Activated CD8-positive, alpha-beta memory T cell treated with anti-CD3 and anti-CD28 coated beads for 48 hours (primary cell): ENCODE results near the gene NUCB1.
A peak's percentile ranks its signal among the peaks of the same experiment; 100 is the strongest.

ENCODE experiments used
- DNase-seq, 3 experiments: peaks; one replicate each; pipeline ENCODE4 v3.0.0-alpha.2; 2020; ENCODE audit warnings: low read depth in 2 of 3, low spot score in 2 of 3

Gene NUCB1

DNA sequence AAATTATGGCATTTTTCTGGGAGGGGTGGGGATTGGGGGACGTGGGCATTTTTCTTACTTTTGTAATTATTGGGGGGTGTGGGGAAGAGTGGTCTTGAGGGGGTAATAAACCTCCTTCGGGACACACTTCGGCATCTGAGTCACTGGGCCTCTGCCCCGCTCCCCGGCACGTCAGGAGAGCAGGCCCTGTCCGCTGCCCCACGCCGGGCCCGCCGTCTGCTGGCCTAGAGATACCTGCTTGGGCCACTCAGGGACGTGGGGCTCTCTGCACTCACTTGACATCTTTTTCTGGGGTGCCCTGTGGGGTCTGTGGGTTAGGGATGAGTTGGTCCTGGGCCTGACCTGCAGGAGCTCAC, 61.5 kb downstream of the NUCB1 start:
- DNase-seq: no peak

DNA sequence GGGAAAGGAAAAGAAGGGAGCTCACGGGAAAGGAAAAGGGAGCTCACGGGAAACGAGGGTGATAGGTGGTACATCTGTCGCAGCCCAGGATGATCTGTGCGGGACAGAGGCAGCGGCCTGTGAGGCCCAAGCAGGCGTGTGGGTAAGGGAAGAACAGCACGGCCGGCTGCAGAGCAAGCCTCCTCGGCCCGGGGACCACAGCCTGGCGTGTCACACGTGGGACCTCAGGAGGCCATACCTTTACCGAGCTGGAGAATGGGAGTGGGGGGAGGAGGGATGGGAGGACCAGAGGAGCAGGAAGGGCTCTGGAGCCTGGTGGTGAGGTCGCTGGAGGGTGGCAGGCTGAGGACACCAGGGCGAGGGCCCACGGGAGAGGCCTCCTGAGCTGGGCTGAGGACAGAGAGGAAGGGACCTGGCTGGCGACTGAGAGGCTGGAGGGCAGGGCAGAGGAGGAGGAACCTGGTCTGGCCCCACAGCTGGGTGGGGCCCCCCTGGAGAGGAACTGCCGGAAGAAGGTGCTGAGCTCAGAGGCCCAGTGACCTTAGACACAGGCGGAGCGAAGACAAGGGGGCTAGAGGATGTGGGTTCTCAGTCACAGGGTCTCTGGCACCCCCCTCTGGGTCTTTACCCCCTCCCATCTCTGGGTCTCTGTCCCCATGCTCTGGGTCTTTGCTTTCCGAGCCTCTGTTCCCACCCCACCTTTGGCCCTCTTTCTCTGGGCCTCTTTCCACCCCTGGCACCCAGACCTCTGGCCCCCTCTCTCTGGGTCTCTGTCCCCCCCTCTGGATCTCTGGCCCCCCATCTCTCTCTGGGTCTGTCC, 62.1 kb downstream of the NUCB1 start:
- no peak for DNase-seq

DNA sequence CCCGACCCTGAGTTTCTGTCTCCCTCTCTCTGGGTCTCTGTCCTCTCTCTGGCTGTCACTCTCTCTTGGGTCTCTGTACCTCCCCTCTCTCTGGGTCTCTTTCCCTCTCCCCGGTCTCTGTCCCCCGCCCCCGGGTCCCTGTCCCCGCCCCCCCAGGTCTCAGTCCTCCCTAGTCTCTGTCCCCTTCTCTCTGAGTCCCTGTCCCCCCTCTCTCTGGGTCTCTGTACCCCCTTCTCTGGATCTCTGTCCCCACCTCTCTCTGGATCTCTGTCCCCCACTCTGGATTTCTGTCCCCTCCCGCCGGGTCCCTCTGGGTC, 62.7 kb downstream of the NUCB1 start:
- DNase-seq: no peak

DNA sequence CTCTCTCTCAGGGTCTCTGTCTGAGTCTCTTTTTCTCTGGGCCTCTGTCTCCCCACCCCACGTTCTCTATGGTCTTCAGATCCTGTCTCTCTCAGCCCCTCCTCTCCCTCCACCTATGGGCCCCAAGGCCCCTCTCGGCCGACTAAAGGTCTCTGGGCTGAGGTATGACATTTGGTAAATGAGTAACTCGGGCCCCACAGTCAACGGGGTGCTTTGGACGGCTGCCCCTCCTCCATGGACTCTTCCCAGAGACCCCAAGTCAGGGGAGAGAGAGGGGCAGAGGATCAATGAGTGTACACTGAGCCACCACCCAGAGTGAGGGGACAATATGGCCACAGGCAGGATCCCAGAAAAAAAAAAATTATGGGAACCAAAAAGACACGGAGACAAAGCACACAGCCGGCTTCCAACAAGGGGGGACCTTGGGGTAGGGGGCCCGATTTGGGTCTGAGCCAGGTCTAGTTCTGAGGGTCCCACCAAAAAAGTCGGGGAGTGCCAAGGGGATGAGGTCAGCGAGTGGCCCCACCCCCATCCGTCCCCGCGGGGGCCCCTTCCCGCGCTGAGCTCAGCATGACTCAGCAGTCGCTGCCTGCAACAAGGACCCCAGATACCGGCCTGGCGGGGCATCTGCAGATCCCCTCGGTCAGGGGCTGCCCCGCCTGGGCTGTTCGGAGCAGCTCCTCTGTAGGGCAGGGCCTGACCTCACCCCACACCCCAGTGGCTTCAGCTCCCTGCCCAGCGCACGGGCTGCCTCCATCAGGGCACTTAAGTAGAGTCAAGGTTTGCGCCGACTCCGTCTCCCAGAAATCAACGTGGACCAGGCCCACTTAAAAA, 63.5 kb downstream of the NUCB1 start:
- peak in 1 of 3 experiments; percentile 70 for DNase-seq

DNA sequence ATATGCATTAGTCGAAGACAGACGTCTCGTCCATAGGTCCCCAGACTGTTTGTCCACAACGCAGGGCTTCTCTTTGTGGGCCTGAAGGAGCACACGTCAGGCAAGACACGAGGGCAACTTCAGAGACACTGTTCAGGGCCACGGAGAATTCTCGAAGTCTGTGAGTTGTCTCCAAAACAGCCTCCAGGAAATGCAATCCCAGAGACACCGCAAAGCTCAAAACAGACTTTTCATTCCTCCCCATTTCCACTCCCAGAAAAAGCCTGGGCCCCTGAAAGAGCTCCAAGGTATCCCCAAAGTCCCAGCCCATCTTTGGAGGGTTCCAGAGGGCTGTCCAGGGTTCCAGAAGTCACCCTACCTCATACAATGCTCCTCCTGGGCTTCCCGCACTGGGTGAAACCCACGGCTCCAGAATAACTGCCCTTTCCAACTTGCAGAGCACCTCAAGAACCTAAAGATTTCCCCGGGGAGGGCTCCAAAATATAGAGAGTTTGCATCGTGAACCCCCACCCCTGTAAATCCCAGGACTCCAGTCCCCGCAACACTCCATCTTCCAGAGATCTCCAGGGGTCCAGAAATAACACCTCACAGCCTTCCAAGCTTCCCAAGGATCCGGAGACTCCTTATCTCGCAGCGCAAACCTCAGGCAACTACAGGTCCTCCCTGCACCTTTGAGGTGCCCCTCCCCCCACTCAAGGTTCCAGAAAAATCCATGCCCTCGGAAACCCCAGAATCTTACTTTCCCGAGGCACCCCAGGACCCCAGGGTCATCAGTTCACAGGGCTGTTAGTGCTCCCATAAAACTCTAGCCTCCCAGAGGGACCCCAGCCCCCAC, 64.3 kb downstream of the NUCB1 start:
- DNase-seq: no peak

DNA sequence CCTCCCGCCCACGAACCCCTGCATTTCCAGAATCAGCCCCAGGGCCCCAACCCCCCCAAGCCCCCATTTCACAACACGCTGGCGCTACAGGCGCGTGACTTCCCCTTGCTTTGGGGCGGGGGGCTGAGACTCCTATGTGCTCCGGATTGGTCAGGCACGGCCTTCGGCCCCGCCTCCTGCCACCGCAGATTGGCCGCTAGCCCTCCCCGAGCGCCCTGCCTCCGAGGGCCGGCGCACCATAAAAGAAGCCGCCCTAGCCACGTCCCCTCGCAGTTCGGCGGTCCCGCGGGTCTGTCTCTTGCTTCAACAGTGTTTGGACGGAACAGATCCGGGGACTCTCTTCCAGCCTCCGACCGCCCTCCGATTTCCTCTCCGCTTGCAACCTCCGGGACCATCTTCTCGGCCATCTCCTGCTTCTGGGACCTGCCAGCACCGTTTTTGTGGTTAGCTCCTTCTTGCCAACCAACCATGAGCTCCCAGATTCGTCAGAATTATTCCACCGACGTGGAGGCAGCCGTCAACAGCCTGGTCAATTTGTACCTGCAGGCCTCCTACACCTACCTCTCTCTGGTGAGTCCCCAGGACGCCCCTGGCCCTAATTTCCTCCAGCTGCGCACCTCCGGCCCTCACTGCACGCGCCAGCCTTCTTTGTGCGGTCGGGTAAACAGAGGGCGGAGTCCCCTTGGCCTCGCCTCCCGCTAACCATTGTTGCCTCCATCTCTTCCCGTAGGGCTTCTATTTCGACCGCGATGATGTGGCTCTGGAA, 65.1 kb downstream of the NUCB1 start, which contains the start of gene FTL:
Gene FTL (plus strand): TSS at position 270 of the 766 bp plus-strand sequence. CDS start 199 bp downstream, at position 469.
- DNase-seq: peak; percentile 79 to 85 (median 85)

DNA sequence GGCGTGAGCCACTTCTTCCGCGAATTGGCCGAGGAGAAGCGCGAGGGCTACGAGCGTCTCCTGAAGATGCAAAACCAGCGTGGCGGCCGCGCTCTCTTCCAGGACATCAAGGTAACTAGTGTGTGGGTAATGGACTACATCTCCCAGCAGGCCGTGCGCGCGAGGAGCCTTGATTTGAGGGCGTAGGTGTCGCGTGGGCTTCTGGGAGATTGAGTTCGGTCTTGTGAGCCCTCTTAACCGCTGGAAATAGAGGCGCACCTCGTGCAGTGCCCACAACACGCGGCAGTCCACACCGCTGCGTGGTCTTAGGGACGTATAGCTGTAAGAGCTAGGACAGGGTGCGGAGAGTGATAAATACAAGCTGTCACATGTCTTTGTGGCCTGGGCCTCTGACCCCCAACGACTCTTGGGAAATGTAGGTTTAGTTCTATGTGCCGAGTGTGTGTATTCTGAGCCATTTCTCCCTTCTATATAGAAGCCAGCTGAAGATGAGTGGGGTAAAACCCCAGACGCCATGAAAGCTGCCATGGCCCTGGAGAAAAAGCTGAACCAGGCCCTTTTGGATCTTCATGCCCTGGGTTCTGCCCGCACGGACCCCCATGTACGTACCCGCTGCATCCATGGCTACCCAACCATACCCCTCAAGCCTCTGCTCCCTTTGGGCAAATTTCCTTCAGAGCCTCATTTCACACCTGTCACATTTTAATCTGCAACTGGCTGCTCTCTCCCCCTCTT, 65.9 kb downstream of the NUCB1 start:
- peak in 2 of 3 experiments; percentile 65 to 84 for DNase-seq

DNA sequence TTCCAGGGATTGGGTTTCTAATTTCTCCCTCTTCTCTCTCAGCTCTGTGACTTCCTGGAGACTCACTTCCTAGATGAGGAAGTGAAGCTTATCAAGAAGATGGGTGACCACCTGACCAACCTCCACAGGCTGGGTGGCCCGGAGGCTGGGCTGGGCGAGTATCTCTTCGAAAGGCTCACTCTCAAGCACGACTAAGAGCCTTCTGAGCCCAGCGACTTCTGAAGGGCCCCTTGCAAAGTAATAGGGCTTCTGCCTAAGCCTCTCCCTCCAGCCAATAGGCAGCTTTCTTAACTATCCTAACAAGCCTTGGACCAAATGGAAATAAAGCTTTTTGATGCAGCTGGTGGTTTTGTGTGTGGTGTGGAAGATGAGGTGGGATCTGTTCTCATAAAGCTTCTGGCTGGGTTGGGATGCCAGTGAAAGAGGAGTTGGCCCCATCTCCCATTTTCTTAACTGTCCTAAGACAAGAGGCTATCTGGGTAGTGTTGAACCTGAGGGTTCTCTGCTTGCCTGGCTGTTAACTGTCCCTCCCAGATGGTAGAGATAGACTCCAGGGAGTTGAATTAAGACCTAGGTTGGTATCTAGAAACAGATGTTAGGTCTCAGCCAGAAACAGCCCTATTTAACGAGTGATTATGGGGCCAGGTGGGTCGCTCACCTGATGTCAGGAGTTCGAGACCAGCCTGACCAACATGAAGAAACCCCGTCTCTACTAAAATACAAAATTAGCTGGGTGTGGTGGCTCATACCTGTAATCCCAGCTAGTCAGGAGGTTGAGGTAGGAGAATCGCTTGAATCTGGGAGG, 66.6 kb downstream of the NUCB1 start:
- no peak for DNase-seq

DNA sequence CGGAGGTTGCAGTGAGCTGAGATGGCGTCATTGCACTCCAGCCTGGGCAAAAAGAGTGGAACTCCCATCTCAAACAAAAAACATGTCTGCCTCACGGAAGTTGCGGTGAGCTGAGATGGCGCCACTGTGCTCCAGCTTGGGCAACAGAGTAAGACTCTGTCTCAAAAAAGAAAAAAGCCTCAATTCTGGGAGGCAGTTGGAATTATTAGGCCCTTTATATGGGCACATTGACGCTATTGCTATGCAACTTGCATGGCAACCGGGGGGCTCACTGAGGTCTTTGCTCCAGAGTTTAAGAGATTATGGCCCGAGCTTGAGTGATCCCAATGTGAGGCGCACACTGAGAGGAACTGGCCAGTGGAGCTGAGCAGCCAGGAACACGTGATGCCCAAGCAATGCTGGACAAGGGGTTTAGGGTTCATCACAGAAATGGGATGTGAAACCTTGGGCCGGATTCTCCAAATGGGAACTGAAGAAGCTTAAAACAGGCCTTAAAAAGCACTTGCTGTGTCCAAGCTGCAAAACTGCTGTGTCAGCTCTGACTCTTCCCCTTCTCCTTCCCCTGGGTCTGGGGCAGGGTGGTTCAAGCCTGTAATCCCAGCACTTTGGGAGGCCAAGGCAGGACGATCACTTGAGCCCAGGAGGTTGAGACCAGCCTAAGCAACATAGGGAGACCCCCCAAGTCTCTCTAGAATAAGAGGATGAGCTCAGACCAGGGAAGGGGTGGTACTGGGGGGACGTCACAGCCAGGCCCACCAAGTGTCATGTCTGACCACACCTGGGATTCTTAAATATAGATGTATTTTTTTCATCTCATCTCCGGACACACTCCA, 67.5 kb downstream of the NUCB1 start:
- DNase-seq: no peak

DNA sequence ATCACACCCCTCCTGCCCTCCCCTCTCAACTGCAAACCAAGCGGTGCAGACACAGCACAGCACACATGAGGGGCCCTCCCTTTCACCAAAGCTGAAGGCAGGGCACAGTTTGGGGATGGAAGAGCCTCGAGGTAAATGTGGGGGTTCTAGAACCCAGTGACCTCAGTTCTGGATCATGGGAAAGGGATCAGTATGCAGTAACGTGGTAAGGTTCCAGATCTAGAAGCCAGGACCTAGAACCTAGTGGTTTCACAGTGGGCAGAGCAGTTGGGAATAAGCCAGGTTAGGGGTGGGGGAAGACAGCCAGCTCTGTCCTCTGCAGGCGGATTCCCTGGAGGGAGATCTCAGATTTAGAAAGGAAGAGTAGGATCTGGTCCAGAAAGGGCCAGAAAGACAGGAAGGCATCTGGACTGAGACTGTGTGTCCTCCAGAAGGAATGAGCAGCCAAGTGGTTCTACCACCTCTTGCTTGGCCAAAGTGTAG, 68.1 kb downstream of the NUCB1 start:
- DNase-seq: no peak

DNA sequence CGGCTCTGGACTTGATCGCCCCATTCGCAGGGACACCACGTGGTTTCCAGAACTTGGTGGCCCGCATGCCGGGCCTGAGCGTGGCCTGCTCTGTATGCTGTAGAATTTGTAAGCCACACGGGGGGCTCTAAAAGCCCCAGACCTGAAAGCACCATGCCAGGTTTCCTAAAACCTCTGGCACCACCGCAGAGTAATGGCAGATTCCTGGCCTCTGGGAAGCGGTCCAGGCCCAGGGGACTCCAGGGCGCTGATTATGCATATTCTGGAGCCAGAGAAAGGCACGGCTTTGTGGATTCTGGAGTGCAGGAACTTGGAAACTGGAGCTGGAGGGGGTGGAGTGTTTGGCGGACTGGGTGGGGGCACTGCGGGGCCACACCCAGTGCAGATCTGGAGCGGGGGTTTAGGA, 68.7 kb downstream of the NUCB1 start:
- DNase-seq: no peak

DNA sequence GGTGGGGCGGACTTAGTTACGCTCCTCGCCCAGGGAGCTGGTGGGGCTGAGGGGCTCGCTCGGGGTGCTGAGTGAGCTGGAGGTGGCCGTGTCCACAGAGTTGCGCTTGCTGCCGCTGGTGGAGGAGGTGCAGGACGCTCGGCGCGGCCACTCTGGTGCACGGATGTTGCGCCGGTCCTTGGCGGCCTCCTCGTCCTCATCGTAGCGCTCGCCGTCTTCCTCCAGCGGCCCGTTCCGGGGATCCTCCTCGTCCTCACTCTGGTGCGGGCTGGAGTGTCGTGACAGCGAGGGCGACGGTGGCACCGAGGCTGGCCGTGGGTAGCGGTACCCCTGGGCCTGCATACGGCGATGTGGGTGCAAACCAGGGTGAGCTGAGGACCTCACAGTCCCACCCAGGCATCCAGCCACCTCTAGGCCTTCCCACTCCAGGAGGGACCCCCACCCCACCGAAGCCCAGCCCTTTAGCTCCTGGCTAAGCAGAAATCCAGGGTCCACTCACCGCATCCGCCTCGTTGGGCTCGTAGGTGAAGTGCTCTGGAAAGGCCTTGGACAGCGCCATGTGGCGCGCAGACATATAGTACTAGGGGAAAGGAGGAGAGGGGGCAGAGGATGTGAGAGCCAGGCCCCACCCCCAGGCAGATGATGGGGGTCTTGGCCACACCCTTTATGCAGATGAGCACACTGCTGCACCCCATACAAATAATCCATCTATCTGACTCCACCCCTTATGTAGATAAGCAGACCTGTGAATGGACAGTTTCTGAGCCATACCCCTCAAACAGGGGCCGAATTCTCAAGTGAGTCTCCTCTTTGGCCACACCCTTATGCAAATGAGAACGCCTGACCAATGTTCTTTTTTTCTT, 69.4 kb downstream of the NUCB1 start:
- DNase-seq: no peak

DNA sequence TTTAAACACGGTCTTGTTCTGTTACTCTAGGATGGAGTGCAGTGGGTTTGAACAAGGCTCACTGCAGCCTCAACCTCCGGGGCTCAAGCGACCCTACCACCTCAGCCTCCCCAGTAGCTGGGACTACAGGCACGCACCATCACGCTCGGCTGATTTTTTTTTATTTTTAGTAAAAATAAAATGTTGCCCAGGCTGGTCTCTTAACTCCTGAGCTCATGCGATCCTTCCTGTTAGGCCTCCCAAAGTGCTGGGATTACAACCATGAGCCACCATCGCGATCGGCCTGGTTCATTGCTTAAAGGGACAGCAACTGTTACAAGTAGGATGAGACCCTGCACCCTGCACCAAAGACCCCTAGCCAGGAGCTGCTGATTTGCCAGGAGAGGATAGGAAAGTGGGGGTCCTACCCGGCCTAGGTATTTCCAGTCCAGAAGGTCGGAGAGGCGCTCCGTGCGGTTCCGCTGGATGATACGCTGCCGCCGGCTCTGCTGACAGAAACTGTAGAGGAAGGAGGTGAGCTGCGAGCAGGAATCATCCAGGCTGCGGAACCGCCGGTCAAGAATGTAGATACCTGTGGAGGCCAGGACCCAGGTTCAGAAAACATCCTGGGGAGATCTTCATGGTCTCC, 70.1 kb downstream of the NUCB1 start:
- DNase-seq: no peak

DNA sequence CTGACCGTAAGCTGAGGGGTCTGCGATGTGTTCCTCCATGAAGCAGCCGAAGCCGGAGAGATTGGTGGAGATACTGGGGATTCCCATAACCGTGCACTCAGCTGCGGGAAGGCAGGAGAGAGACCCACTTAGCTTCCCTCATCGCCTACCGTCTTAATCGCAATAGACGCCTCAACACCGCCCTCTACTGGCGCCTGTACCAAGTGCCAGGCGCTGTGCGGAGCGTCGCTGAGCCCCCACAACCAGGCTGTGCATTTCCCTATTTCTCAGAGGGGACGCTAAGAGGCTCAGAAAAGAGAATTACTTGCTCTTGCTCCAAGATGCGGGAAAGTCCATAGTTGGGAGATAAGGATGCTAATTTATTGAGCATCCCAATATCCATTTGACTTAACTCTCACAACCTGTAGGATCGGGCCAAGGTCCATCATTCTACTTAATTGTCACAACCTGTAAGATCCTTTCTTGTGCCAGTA, 70.8 kb downstream of the NUCB1 start:
- peak in 2 of 3 experiments; percentile 77 to 81 for DNase-seq
